ENCODE measurements around the gene ZNF804A.

ZNF804A gene

DNA sequence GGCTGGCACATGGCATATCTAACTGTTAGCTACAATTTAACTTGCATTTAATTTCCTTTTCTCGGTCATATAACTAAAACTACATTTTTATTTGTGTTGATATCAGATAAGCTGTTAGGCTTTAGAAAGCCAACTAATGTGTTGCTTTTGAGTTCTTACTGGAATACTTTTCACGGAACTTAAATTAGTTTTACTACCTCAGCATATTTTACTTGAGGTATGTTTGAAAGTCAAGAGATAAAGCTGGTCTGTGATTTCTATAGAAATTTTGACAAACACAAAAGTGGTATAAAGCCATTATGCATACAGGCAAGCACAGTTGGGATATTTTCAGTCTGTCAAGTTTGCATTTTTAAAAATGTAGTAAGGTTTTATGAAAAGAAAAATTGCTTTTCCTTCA lies 162.6 kb downstream of the ZNF804A start:
- no CpG with 5 or more reads among the region's 2 CpGs for WGBS, 2 experiments (ENCODE audit: insufficient coverage in 2 of 2)
- Histone ChIP-seq H3K4me3 (ENCODE audit: extremely low read depth, insufficient read depth, low read length, poor library complexity, severe bottlenecking) (no peak overlapping the region), H3K27ac (ENCODE audit: low read depth, low read length, severe bottlenecking) (no peak overlapping the region), H3K4me1 (ENCODE audit: control insufficient read depth, insufficient read depth, low read length, poor library complexity, severe bottlenecking) (no peaks in the 10 kb centered on the region), H3K9me3 (ENCODE audit: control insufficient read depth, low read length) (no peaks in the 10 kb centered on the region), H3K36me3 (ENCODE audit: control insufficient read depth, insufficient read depth, low read length) (no peaks in the 10 kb centered on the region)

DNA sequence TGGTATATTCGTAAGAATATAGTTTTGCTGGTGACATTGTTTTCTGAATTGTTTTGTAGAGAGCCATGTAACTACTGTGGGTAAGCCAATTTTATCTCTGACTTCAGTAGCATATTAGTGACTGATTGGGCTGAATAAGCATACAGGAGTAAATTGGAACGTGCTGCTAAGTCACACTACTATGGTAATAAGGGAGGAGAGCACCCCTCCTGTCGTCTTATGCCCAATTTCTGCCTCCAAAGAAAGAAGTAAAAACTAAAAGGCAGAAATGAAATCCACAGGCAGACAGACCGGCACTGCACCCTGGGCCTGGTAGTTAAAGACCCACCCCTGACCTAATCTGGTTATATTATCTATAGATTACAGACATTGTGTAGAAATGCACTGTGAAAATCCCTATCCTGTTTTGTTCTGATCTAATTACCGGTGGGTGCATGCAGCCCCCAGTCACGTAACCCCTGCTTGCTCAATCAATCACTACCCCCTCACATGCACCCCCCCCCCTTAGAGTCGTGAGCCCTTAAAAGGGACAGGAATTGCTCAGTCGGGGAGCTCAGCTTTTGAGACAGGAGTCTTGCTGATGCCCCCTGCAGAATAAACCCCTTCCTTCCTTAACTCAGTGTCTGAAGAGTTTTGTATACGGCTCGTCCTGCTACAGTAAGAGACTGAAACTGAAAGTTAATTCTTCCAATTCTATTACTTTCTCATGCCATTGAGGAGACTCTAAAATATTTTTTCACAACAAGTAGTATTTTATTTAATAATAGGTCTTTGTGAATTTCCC lies 167.0 kb downstream of the ZNF804A start:
- H3K9me3 ChIP-seq (ENCODE audit: control insufficient read depth, low read length): no peaks in the 10 kb centered on the region
- 89 to 100% methylated on average over 1 to 3 of the region's 10 CpGs for WGBS, 2 experiments (ENCODE audit: insufficient coverage in 2 of 2)
- no peaks in the 10 kb centered on the region for H3K36me3 ChIP-seq (ENCODE audit: control insufficient read depth, insufficient read depth, low read length)
- no peak overlapping the region for H3K4me3 ChIP-seq (ENCODE audit: extremely low read depth, insufficient read depth, low read length, poor library complexity, severe bottlenecking)
- H3K27ac ChIP-seq (ENCODE audit: low read depth, low read length, severe bottlenecking): no peak overlapping the region
- no peaks in the 10 kb centered on the region for H3K4me1 ChIP-seq (ENCODE audit: control insufficient read depth, insufficient read depth, low read length, poor library complexity, severe bottlenecking)

DNA sequence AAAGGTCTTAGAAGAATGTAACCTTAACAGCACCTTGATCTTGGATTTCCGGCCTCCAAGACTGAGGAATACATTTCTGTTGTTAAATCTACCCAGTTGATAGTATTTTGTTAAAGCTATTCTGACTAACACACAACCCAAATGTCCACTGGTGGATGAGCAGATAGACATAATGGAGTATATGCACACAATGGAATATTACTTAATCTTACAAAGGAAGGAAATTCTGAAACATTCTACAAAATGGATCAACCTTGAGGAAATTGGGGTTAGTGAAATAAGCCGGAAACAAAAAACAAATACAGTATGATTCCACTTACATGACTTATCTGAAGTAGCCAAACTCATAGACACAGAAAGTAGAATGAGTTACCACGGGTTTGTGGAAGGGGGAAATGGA lies 168.7 kb downstream of the ZNF804A start:
- no CpG with 5 or more reads among the region's 3 CpGs for WGBS, 2 experiments (ENCODE audit: insufficient coverage in 2 of 2)
- H3K4me1 ChIP-seq (ENCODE audit: control insufficient read depth, insufficient read depth, low read length, poor library complexity, severe bottlenecking): no peaks in the 10 kb centered on the region
- H3K4me3 ChIP-seq (ENCODE audit: extremely low read depth, insufficient read depth, low read length, poor library complexity, severe bottlenecking): no peak overlapping the region
- H3K36me3 ChIP-seq (ENCODE audit: control insufficient read depth, insufficient read depth, low read length): no peaks in the 10 kb centered on the region
- no peak overlapping the region for H3K27ac ChIP-seq (ENCODE audit: low read depth, low read length, severe bottlenecking)
- H3K9me3 ChIP-seq (ENCODE audit: control insufficient read depth, low read length): no peaks in the 10 kb centered on the region

DNA sequence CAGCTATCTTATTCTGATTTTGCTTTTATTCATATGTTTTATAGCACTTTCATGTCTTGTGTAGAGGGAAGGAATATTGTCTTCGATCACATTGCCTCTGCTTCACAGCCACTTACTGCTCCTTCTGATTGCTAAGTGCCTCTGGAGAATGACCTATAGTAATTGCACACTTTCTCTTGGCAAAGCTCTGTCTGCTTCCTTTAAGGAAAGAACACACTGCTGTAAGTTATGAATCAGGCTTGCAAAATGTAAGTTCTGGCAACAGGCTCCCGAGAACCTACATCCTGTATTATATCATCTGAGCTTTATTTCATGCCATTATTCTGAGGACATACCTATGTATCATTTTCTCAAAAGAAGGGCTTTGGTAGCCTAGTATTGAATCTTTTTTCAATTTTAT lies 170.7 kb downstream of the ZNF804A start:
- H3K36me3 ChIP-seq (ENCODE audit: control insufficient read depth, insufficient read depth, low read length): no peaks in the 10 kb centered on the region
- H3K9me3 ChIP-seq (ENCODE audit: control insufficient read depth, low read length): no peaks in the 10 kb centered on the region
- no peaks in the 10 kb centered on the region for H3K4me1 ChIP-seq (ENCODE audit: control insufficient read depth, insufficient read depth, low read length, poor library complexity, severe bottlenecking)
- no CpG with 5 or more reads among the region's 2 CpGs for WGBS, 2 experiments (ENCODE audit: insufficient coverage in 2 of 2)
- H3K27ac ChIP-seq (ENCODE audit: low read depth, low read length, severe bottlenecking): no peak overlapping the region
- no peak overlapping the region for H3K4me3 ChIP-seq (ENCODE audit: extremely low read depth, insufficient read depth, low read length, poor library complexity, severe bottlenecking)

DNA sequence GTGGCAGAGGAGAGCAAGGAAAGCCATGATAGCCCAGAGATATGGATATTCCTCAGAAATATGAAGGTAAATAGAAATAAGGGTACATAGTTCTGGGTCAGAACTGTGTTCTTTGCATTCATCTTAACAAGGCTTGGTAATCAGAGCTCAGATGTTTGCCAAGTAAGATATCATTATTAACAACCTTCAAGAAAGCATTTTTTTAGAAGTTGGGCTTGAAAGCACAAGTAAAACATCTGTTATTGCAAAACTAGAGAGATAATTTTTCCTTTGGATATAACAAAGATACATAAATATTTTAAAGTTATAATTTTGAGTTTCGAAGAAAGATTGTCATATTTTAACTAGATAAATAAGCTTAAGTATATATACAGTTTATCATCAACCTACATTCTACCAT lies 171.4 kb downstream of the ZNF804A start:
- H3K4me3 ChIP-seq (ENCODE audit: extremely low read depth, insufficient read depth, low read length, poor library complexity, severe bottlenecking): no peak overlapping the region
- H3K36me3 ChIP-seq (ENCODE audit: control insufficient read depth, insufficient read depth, low read length): no peaks in the 10 kb centered on the region
- H3K4me1 ChIP-seq (ENCODE audit: control insufficient read depth, insufficient read depth, low read length, poor library complexity, severe bottlenecking): no peaks in the 10 kb centered on the region
- no CpG with 5 or more reads among the region's 1 CpG for WGBS, 2 experiments (ENCODE audit: insufficient coverage in 2 of 2)
- no peaks in the 10 kb centered on the region for H3K9me3 ChIP-seq (ENCODE audit: control insufficient read depth, low read length)
- no peak overlapping the region for H3K27ac ChIP-seq (ENCODE audit: low read depth, low read length, severe bottlenecking)

DNA sequence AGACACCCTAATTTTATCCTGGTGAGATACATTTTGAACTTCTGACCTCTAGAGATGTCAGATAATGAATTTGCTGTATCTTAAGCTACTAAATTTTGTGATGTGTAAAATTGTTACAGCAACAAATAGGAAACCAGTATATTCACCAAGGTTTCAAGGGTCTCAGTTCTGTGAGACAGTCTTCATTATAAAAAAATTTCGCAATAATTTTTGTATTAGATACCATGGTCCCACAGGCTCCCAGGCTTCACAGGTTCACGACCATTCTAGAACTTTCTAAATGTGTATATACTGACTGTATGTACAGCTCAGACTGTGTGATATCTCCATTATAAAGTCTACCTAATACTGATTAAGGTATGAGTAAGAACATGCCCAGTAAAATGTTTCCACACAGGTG lies 181.4 kb downstream of the ZNF804A start:
- no CpG with 5 or more reads among the region's 2 CpGs for WGBS, 2 experiments (ENCODE audit: insufficient coverage in 2 of 2)
- H3K9me3 ChIP-seq (ENCODE audit: control insufficient read depth, low read length): no peaks in the 10 kb centered on the region

DNA sequence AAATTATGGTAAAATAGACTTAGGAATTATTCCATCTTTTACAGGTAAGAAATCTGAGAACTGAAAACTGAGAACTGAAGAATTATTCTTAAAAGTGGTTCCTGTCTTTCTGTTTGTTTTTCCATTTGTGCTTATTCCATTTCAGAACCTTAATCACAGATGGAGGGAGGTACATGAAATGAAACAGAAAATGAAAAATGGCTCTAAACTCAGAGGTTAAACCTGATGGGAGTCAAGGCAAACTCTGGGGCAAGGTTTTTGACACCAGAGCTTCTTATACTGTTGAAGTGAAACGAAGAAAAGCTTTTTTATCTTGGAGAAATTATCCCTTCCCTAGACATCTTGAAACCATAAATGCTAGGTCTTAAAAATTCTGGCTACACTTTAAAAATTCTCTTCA lies 182.1 kb downstream of the ZNF804A start:
- no CpG with 5 or more reads among the region's 1 CpG for WGBS, 2 experiments (ENCODE audit: insufficient coverage in 2 of 2)
- no peaks in the 10 kb centered on the region for H3K36me3 ChIP-seq (ENCODE audit: control insufficient read depth, insufficient read depth, low read length)

More for the DNA sequence above, 181.4 kb downstream of the ZNF804A start:
- Histone ChIP-seq H3K36me3 (ENCODE audit: control insufficient read depth, insufficient read depth, low read length) (no peaks in the 10 kb centered on the region), H3K4me1 (ENCODE audit: control insufficient read depth, insufficient read depth, low read length, poor library complexity, severe bottlenecking) (no peaks in the 10 kb centered on the region), H3K4me3 (ENCODE audit: extremely low read depth, insufficient read depth, low read length, poor library complexity, severe bottlenecking) (no peak overlapping the region), H3K27ac (ENCODE audit: low read depth, low read length, severe bottlenecking) (no peak overlapping the region)

DNA sequence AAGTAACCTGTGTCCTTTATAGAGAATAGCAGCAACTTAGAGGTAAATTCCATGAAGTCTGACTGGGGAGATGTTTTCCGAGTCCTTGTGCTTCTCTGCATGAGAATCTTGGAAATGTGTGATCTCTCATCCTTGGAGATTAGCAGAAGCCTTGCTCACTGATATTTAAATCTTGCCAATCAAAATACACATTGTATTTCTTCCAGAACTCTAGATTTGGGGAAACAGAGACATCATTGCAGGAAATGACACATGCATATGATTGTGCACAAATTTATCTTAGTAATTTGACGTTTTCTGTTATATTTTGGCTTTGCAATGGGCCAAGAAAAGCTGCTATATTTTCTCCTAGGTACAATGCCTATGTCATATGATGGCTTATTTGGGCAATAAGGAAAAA lies 182.6 kb downstream of the ZNF804A start:
- H3K4me3 ChIP-seq (ENCODE audit: extremely low read depth, insufficient read depth, low read length, poor library complexity, severe bottlenecking): no peak overlapping the region
- 84 to 88% methylated on average over 1 to 2 of the region's 2 CpGs for WGBS, 2 experiments (ENCODE audit: insufficient coverage in 2 of 2)
- H3K27ac ChIP-seq (ENCODE audit: low read depth, low read length, severe bottlenecking): no peak overlapping the region

More for the DNA sequence above, 182.1 kb downstream of the ZNF804A start:
- no peak overlapping the region for H3K4me3 ChIP-seq (ENCODE audit: extremely low read depth, insufficient read depth, low read length, poor library complexity, severe bottlenecking)
- no peak overlapping the region for H3K27ac ChIP-seq (ENCODE audit: low read depth, low read length, severe bottlenecking)
- H3K4me1 ChIP-seq (ENCODE audit: control insufficient read depth, insufficient read depth, low read length, poor library complexity, severe bottlenecking): no peaks in the 10 kb centered on the region
- H3K9me3 ChIP-seq (ENCODE audit: control insufficient read depth, low read length): no peaks in the 10 kb centered on the region

DNA sequence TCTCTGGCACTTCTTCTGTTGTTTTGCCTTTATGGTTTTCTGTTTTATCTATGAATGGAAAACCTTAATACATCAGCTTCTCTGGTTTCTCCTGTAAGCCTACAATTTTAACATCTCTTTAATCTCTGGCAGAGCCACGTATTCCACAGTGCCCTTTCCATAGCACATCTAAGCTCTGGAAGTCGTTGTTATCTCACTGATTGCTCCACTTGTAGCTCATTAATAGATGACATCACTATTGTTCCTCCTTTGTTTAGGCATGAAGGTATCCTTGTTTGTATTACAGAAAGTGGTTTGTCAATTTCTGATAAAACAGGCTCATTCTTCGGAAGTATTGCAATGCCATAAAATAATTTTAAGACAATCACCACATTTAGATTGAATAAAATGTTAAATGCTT lies 185.2 kb downstream of the ZNF804A start:
- WGBS, 2 experiments (ENCODE audit: insufficient coverage in 2 of 2): 60% methylated on average over 1 of the region's 3 CpGs; no CpG with 5 or more reads in 1 of the 2 experiments
- Histone ChIP-seq H3K4me3 (ENCODE audit: extremely low read depth, insufficient read depth, low read length, poor library complexity, severe bottlenecking) (no peak overlapping the region), H3K4me1 (ENCODE audit: control insufficient read depth, insufficient read depth, low read length, poor library complexity, severe bottlenecking) (no peaks in the 10 kb centered on the region), H3K27ac (ENCODE audit: low read depth, low read length, severe bottlenecking) (no peak overlapping the region), H3K9me3 (ENCODE audit: control insufficient read depth, low read length) (no peaks in the 10 kb centered on the region), H3K36me3 (ENCODE audit: control insufficient read depth, insufficient read depth, low read length) (no peaks in the 10 kb centered on the region)

More for the DNA sequence above, 182.6 kb downstream of the ZNF804A start:
- H3K36me3 ChIP-seq (ENCODE audit: control insufficient read depth, insufficient read depth, low read length): no peaks in the 10 kb centered on the region
- H3K4me1 ChIP-seq (ENCODE audit: control insufficient read depth, insufficient read depth, low read length, poor library complexity, severe bottlenecking): no peaks in the 10 kb centered on the region
- no peaks in the 10 kb centered on the region for H3K9me3 ChIP-seq (ENCODE audit: control insufficient read depth, low read length)

DNA sequence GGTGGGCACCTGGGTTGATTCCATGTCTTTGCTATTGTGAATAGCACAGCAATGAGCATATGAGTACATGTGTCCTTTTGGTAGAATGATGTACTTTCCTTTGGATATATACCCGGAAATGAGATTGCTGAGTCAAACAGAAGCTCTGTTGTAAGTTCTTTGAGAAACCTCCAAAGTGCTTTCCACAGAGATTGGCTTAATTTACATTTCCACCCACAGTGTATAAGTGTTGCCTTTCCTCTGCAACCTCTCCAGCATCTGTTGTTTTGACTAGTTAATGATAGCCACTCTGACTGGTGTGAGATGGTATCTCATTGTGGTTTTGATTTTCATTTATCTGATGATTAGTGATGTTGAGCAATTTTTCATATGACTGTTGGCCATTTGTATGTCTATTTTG lies 194.8 kb downstream of the ZNF804A start:
- Histone ChIP-seq H3K27ac (ENCODE audit: low read depth, low read length, severe bottlenecking) (no peak overlapping the region), H3K4me1 (ENCODE audit: control insufficient read depth, insufficient read depth, low read length, poor library complexity, severe bottlenecking) (no peaks in the 10 kb centered on the region), H3K4me3 (ENCODE audit: extremely low read depth, insufficient read depth, low read length, poor library complexity, severe bottlenecking) (no peak overlapping the region), H3K9me3 (ENCODE audit: control insufficient read depth, low read length) (no peaks in the 10 kb centered on the region), H3K36me3 (ENCODE audit: control insufficient read depth, insufficient read depth, low read length) (no peaks in the 10 kb centered on the region)
- 67% methylated on average over 1 of the region's 1 CpG; no CpG with 5 or more reads in 1 of the 2 experiments for WGBS, 2 experiments (ENCODE audit: insufficient coverage in 2 of 2)

DNA sequence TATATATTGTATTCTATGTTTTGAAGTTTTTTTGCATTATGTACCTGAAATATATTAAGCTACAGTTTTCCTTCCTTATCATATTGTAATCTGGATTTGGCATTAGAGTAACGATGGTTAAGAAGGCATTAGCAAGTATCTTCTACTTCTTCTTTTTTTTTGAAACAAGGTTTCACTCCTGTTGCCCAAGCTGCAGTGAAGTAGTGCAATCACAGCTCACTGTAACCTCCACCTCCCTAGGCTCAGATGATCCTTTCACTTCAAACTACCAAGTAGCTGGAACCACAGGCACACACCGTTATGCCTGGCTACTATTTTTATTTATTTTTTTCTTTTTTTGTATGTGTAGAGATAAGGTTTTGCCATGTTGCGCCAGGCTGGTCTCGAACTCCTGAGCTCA lies 201.1 kb downstream of the ZNF804A start:
- no peaks in the 10 kb centered on the region for H3K9me3 ChIP-seq (ENCODE audit: control insufficient read depth, low read length)
- WGBS, 2 experiments (ENCODE audit: insufficient coverage in 2 of 2): 100% methylated on average over 2 of the region's 4 CpGs; no CpG with 5 or more reads in 1 of the 2 experiments
- H3K27ac ChIP-seq (ENCODE audit: low read depth, low read length, severe bottlenecking): no peak overlapping the region
- no peaks in the 10 kb centered on the region for H3K36me3 ChIP-seq (ENCODE audit: control insufficient read depth, insufficient read depth, low read length)
- no peaks in the 10 kb centered on the region for H3K4me1 ChIP-seq (ENCODE audit: control insufficient read depth, insufficient read depth, low read length, poor library complexity, severe bottlenecking)
- no peak overlapping the region for H3K4me3 ChIP-seq (ENCODE audit: extremely low read depth, insufficient read depth, low read length, poor library complexity, severe bottlenecking)

Measured in mesodermal cell (in vitro differentiated cells).